ENCODE data around the gene DERL3. TPM values are rescaled to one million over a fixed set of nuclear protein-coding genes. Genes with fewer than 3 reads are reported as not detected.

The DERL3 gene
- polyA plus RNA-seq, 1 donor (not counting 4 experiments of a cell fraction or from before 2014, with no cell fraction given), result 0.05 TPM

GRCh38 chr22:23829845-23830372 lies 8.9 kb downstream of the DERL3 start:
- DNase-seq (ENCODE audit: low read depth, low spot score) (no peak), FAIRE-seq (no peak)
- Histone ChIP-seq H3K4me3 (ENCODE audit: control insufficient read depth in 2 of 3, extremely low read depth in 1 of 3, insufficient read depth in 2 of 3, low read depth in 1 of 3, low read length in 3 of 3) (no peak overlapping the region), H3K4me2 (ENCODE audit: control insufficient read depth, extremely low read depth, insufficient read depth, low read depth, low read length) (no peak overlapping the region), H3K27ac (ENCODE audit: control insufficient read depth, insufficient read depth, low read length) (no peak overlapping the region), H4K20me1 (ENCODE audit: control insufficient read depth, extremely low read depth, insufficient read depth, low read length) (no peaks in the 10 kb centered on the region), H3K27me3 (ENCODE audit: control insufficient read depth, extremely low read depth, insufficient read depth, low read length) (no peaks in the 10 kb centered on the region), H3K9me1 (ENCODE audit: control insufficient read depth, extremely low read depth, insufficient read depth, low read length) (peaks cover 2% of the 10 kb centered on the region), H3K79me2 (ENCODE audit: control insufficient read depth, insufficient read depth, low read length) (peaks cover 5% of the 10 kb centered on the region), H2AFZ (ENCODE audit: control insufficient read depth, low read length) (no peak overlapping the region), H3K9ac (ENCODE audit: control insufficient read depth, extremely low read depth, insufficient read depth, low read length) (no peak overlapping the region), H3K9me3 (ENCODE audit: control insufficient read depth, low read depth, low read length) (no peaks in the 10 kb centered on the region), H3K36me3 (ENCODE audit: control insufficient read depth in 2 of 2, extremely low read depth in 1 of 2, insufficient read depth in 2 of 2, low read length in 2 of 2) (peaks cover 44 to 60% of the 10 kb centered on the region in 2 experiments), H3K4me1 (ENCODE audit: control insufficient read depth, extremely low read depth, insufficient read depth, low read length) (peaks cover 8% of the 10 kb centered on the region)
- TF ChIP-seq, protein P1, sequence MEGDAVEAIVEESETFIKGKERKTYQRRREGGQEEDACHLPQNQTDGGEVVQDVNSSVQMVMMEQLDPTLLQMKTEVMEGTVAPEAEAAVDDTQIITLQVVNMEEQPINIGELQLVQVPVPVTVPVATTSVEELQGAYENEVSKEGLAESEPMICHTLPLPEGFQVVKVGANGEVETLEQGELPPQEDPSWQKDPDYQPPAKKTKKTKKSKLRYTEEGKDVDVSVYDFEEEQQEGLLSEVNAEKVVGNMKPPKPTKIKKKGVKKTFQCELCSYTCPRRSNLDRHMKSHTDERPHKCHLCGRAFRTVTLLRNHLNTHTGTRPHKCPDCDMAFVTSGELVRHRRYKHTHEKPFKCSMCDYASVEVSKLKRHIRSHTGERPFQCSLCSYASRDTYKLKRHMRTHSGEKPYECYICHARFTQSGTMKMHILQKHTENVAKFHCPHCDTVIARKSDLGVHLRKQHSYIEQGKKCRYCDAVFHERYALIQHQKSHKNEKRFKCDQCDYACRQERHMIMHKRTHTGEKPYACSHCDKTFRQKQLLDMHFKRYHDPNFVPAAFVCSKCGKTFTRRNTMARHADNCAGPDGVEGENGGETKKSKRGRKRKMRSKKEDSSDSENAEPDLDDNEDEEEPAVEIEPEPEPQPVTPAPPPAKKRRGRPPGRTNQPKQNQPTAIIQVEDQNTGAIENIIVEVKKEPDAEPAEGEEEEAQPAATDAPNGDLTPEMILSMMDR (optimal IDR thresholded peaks at IDR 0.05 in 1 of 3, IDR thresholded peaks at IDR 0.05 in 1 of 3, conservative IDR thresholded peaks at IDR 0.05 in 1 of 3; ENCODE audit: extremely low read depth in 1 of 3, insufficient read depth in 2 of 3, low read length in 3 of 3), result no peak
- no peak for TF ChIP-seq EZH2 (IDR thresholded peaks at IDR 0.05; ENCODE audit: low read length)
- dilution Hi-C loops (cut with MboI; ENCODE audit: extremely low pct_ligation_motif_present, low sequenced_read_pairs), result no loop called here

DNA sequence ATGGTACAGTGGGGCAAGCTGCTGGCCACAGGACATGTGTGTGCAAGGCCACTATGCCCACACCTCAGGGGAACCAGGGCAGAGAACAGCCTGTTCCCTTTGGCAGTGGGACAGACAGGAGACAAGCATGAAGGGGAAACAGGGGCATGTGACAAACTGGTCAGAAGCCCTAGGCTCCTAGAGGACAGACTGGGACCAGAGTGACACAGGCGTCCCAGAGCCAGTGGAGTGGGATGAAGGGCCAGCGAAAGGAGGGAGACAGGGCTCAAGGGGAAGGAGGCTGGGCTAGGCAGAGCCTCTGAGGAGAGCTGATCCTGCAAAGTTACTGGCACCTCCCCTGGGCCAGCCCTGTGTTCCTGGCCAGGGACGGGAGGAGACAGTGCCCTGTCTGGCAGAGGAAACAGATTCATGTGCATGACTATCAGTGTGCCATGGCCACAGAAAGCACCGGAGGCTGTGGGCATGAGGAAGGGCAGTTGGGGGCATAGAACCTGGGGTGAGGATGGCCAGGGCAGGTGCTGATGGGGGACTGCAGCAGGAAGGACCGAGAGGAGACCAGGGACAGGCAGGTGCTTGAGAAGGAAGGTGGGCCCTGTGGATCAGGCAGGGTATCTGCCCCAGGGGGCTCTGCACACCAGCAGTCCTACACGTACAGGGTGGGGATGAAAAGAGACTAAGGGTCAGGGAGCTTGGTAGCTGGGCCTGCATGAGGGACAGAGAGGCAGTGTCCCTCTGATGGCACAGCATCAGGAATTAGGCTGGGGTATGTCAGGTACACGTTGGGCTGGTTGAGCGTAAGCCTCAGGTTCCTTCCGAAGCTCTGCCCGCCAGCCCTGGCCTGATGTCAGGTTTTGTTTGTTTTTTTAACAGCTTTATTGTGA lies 9.8 kb downstream of the DERL3 start:
- Histone ChIP-seq H3K9me1 (ENCODE audit: control insufficient read depth, extremely low read depth, insufficient read depth, low read length) (peaks cover 2% of the 10 kb centered on the region), H2AFZ (ENCODE audit: control insufficient read depth, low read length) (no peak overlapping the region), H3K27ac (ENCODE audit: control insufficient read depth, insufficient read depth, low read length) (no peak overlapping the region), H3K4me2 (ENCODE audit: control insufficient read depth, extremely low read depth, insufficient read depth, low read depth, low read length) (no peak overlapping the region), H3K9me3 (ENCODE audit: control insufficient read depth, low read depth, low read length) (no peaks in the 10 kb centered on the region), H3K4me1 (ENCODE audit: control insufficient read depth, extremely low read depth, insufficient read depth, low read length) (peaks cover 8% of the 10 kb centered on the region), H3K9ac (ENCODE audit: control insufficient read depth, extremely low read depth, insufficient read depth, low read length) (no peak overlapping the region), H4K20me1 (ENCODE audit: control insufficient read depth, extremely low read depth, insufficient read depth, low read length) (no peaks in the 10 kb centered on the region), H3K36me3 (ENCODE audit: control insufficient read depth in 2 of 2, extremely low read depth in 1 of 2, insufficient read depth in 2 of 2, low read length in 2 of 2) (peaks cover 46 to 63% of the 10 kb centered on the region in 2 experiments), H3K79me2 (ENCODE audit: control insufficient read depth, insufficient read depth, low read length) (peaks cover 5% of the 10 kb centered on the region), H3K4me3 (ENCODE audit: control insufficient read depth in 2 of 3, extremely low read depth in 1 of 3, insufficient read depth in 2 of 3, low read depth in 1 of 3, low read length in 3 of 3) (no peak overlapping the region), H3K27me3 (ENCODE audit: control insufficient read depth, extremely low read depth, insufficient read depth, low read length) (no peaks in the 10 kb centered on the region)
- FAIRE-seq (no peak), DNase-seq (ENCODE audit: low read depth, low spot score) (no peak)
- no peak for TF ChIP-seq EZH2 (IDR thresholded peaks at IDR 0.05; ENCODE audit: low read length)
- TF ChIP-seq, protein P1 (optimal IDR thresholded peaks at IDR 0.05 in 1 of 3, IDR thresholded peaks at IDR 0.05 in 1 of 3, conservative IDR thresholded peaks at IDR 0.05 in 1 of 3; ENCODE audit: extremely low read depth in 1 of 3, insufficient read depth in 2 of 3, low read length in 3 of 3), result no peak
- dilution Hi-C loops (cut with MboI; ENCODE audit: extremely low pct_ligation_motif_present, low sequenced_read_pairs), result no loop called here
